CD14-positive monocyte (primary cell): ENCODE measurements around the gene STX18. TPM values are rescaled to one million over a fixed set of nuclear protein-coding genes. Genes with fewer than 3 reads are reported as not detected.

ENCODE experiments used
- DNase-seq, 3 donors: peaks; one replicate each; pipeline ENCODE4 v3.0.0-alpha.2; 2011 to 2022
- H2AFZ ChIP-seq: 2 replicates; pipeline ENCODE4 v1.6.0; 2012; ENCODE audit warnings: mild to moderate bottlenecking, low read depth, low read length, inconsistent platforms; ENCODE audit not compliant: insufficient read depth, poor library complexity, severe bottlenecking
- H3K27ac ChIP-seq, 2 donors: 1 replicate in 1 of 2; 2 replicates in 1 of 2; pipeline ENCODE4 v1.5.1; 2012 to 2013; ENCODE audit warnings: low read length in 2 of 2, control low read depth in 1 of 2, inconsistent platforms in 1 of 2, low read depth in 1 of 2, mild to moderate bottlenecking in 1 of 2
- H3K27me3 ChIP-seq, 2 donors: one replicate each; pipeline versions ENCODE4 v1.6.0 to v1.6.1; 2011 to 2013; ENCODE audit warnings: low read length in 2 of 2; ENCODE audit not compliant: control insufficient read depth in 2 of 2, insufficient read depth in 2 of 2
- H3K36me3 ChIP-seq, 2 donors: replicated peaks in 1 of 2; 1 replicate in 1 of 2; 2 replicates in 1 of 2; pipeline versions ENCODE4 v1.5.1 to v1.6.1; 2012 to 2013; ENCODE audit warnings: low read length in 2 of 2, control low read depth in 1 of 2, inconsistent platforms in 1 of 2, mild to moderate bottlenecking in 1 of 2; ENCODE audit not compliant: insufficient read depth in 2 of 2, control insufficient read depth in 1 of 2
- H3K4me1 ChIP-seq, 2 donors: 1 replicate in 1 of 2; 2 replicates in 1 of 2; pipeline versions ENCODE4 v1.5.1 to v1.6.1; 2012 to 2013; ENCODE audit warnings: low read length in 2 of 2, control low read depth in 1 of 2, inconsistent platforms in 1 of 2, mild to moderate bottlenecking in 1 of 2, moderate library complexity in 1 of 2; ENCODE audit not compliant: insufficient read depth in 2 of 2, control insufficient read depth in 1 of 2
- H3K4me2 ChIP-seq: replicated peaks from 2 replicates; pipeline ENCODE3; 2012; ENCODE audit warnings: low read length, moderate library complexity, mild to moderate bottlenecking; ENCODE audit not compliant: poor library complexity, severe bottlenecking; ENCODE audit errors: extremely low read depth
- H3K4me3 ChIP-seq, 3 experiments: fragments of 200-600 bp in 1 of 3; sonication (generic) in 1 of 3; replicated peaks in 1 of 3; 1 replicate in 2 of 3; 2 replicates in 1 of 3; pipeline ENCODE4 v1.5.1; 2011 to 2013; ENCODE audit warnings: low read length in 3 of 3, mild to moderate bottlenecking in 3 of 3, control low read depth in 2 of 3, low read depth in 2 of 3, inconsistent platforms in 1 of 3, moderate library complexity in 1 of 3
- H3K79me2 ChIP-seq: 2 replicates; pipeline ENCODE4 v1.6.0; 2012; ENCODE audit warnings: mild to moderate bottlenecking, control low read depth, inconsistent platforms, low read length, moderate library complexity; ENCODE audit not compliant: insufficient read depth
- H3K9ac ChIP-seq: 2 replicates; pipeline ENCODE4 v1.6.0; 2017; ENCODE audit warnings: low read length, mild to moderate bottlenecking; ENCODE audit not compliant: insufficient read depth, poor library complexity, severe bottlenecking
- H3K9me3 ChIP-seq, 2 donors: replicated peaks in 1 of 2; 1 replicate in 1 of 2; 2 replicates in 1 of 2; pipeline versions ENCODE4 v1.5.1 to v1.6.1; 2012 to 2013; ENCODE audit warnings: low read length in 2 of 2, control low read depth in 1 of 2; ENCODE audit not compliant: control insufficient read depth in 1 of 2, insufficient read depth in 1 of 2
- H4K20me1 ChIP-seq: 2 replicates; pipeline ENCODE4 v1.6.0; 2012; ENCODE audit warnings: mild to moderate bottlenecking, low read length, control low read depth, moderate library complexity; ENCODE audit not compliant: insufficient read depth
- H3K27ac Mint-ChIP-seq, 7 donors: one replicate each; pipeline ENCODE4 v1.8.0; 2020; ENCODE audit warnings: mild to moderate bottlenecking in 7 of 7, mixed read lengths in 7 of 7, moderate library complexity in 6 of 7, inconsistent platforms in 2 of 7
- H3K27me3 Mint-ChIP-seq, 3 donors: one replicate each; pipeline ENCODE4 v1.8.0; 2021 to 2022; ENCODE audit warnings: low read depth in 3 of 3, mild to moderate bottlenecking in 3 of 3, mixed read lengths in 3 of 3, moderate library complexity in 3 of 3, inconsistent platforms in 1 of 3
- H3K36me3 Mint-ChIP-seq, 2 donors: one replicate each; pipeline ENCODE4 v1.8.0; 2020; ENCODE audit warnings: mixed read lengths in 2 of 2, inconsistent platforms in 1 of 2, mild to moderate bottlenecking in 1 of 2
- H3K4me1 Mint-ChIP-seq: one replicate; pipeline ENCODE4 v1.8.0; 2020; ENCODE audit warnings: mild to moderate bottlenecking, mixed read lengths
- H3K4me3 Mint-ChIP-seq, 2 donors: one replicate each; pipeline ENCODE4 v1.8.0; 2020; ENCODE audit warnings: mild to moderate bottlenecking in 2 of 2, mixed read lengths in 2 of 2, moderate library complexity in 1 of 2
- H3K9me3 Mint-ChIP-seq, 7 donors: one replicate each; pipeline ENCODE4 v1.8.0; 2020 to 2022; ENCODE audit warnings: mixed read lengths in 7 of 7, mild to moderate bottlenecking in 6 of 7, moderate library complexity in 6 of 7, inconsistent platforms in 2 of 7
- WGBS: methylation state at CpG from one replicate; pipeline ENCODE4 v1.1.5; 2013; ENCODE audit warnings: missing lambda C conversion rate; ENCODE audit not compliant: insufficient coverage; 5-methylcytosine and 5-hydroxymethylcytosine counted together
- intact Hi-C, 2 donors: fragments of 100-400 bp; cut with micrococcal nuclease; formaldehyde crosslinking; loops; one replicate each; pipeline versions ENCODE4 v1.15.0 to v1.15.1; 2023
- polyA plus RNA-seq, 3 donors: library from polyadenylated mRNA; depleted of rRNA in 1 of 3; unstranded in 2 of 3; stranded (reverse) in 1 of 3; fragments of 300-500 nt in 2 of 3; fragments of >200 nt in 1 of 3; fragmentation: Illumina TruSeq in 2 of 3; gene quantifications; 1 replicate in 2 of 3; 2 replicates in 1 of 3; pipeline ENCODE4 v1.2.3, GENCODE V29; 2012 to 2021
- TF ChIP-seq, protein P1 (sequence below): fragments of 200-600 bp; IDR thresholded peaks from one replicate; pipeline ENCODE4 v1.8.0; 2022; ENCODE audit warnings: antibody characterized with exemption, mild to moderate bottlenecking

STX18 gene
- polyA plus RNA-seq, 3 donors: 19.0 to 24.1 (median 19.6) TPM

DNA sequence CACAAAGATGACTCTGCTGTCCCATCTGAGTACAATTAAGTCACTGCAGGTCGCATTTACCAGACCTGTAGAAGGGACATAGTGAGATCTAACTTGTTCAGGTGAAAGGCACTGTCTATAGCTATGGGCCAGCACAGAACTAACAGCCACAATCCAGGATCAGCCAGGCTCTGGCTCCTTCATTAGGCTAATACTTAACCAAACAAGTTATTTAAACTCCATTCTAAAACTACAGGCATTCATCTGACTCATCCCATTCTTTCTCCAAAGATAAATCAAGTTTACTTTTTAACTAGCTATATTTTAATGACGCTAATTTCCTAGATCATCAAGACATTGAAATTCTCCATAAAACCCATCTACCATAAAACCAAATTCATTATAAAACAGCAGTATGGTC, 62.5 kb downstream of the STX18 start:
- Mint-ChIP-seq H3K9me3 (no peaks in the 10 kb centered on the region), H3K27me3 (no peaks in the 10 kb centered on the region), H3K36me3 (peaks cover 0 to 8% of the 10 kb centered on the region in 2 donors), H3K4me1 (no peaks in the 10 kb centered on the region), H3K27ac (no peak overlapping the region), H3K4me3 (no peak overlapping the region)
- H3K9ac ChIP-seq: no peak overlapping the region
- TF ChIP-seq, protein P1, sequence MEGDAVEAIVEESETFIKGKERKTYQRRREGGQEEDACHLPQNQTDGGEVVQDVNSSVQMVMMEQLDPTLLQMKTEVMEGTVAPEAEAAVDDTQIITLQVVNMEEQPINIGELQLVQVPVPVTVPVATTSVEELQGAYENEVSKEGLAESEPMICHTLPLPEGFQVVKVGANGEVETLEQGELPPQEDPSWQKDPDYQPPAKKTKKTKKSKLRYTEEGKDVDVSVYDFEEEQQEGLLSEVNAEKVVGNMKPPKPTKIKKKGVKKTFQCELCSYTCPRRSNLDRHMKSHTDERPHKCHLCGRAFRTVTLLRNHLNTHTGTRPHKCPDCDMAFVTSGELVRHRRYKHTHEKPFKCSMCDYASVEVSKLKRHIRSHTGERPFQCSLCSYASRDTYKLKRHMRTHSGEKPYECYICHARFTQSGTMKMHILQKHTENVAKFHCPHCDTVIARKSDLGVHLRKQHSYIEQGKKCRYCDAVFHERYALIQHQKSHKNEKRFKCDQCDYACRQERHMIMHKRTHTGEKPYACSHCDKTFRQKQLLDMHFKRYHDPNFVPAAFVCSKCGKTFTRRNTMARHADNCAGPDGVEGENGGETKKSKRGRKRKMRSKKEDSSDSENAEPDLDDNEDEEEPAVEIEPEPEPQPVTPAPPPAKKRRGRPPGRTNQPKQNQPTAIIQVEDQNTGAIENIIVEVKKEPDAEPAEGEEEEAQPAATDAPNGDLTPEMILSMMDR: no peak
- DNase-seq: no peak
- H3K27me3 ChIP-seq: no peaks in the 10 kb centered on the region
- no peaks in the 10 kb centered on the region for H3K36me3 ChIP-seq
- intact Hi-C loops: no loop called here
- peaks cover 74% of the 10 kb centered on the region for H4K20me1 ChIP-seq
- H3K4me1 ChIP-seq: no peaks in the 10 kb centered on the region
- H3K4me2 ChIP-seq: no peak overlapping the region
- no peaks in the 10 kb centered on the region for H3K9me3 ChIP-seq
- WGBS: no CpG with 5 or more reads among the region's 2 CpGs
- H2AFZ ChIP-seq: no peak overlapping the region
- H3K27ac ChIP-seq: no peak overlapping the region
- H3K79me2 ChIP-seq: peaks cover 33% of the 10 kb centered on the region
- no peak overlapping the region for H3K4me3 ChIP-seq

DNA sequence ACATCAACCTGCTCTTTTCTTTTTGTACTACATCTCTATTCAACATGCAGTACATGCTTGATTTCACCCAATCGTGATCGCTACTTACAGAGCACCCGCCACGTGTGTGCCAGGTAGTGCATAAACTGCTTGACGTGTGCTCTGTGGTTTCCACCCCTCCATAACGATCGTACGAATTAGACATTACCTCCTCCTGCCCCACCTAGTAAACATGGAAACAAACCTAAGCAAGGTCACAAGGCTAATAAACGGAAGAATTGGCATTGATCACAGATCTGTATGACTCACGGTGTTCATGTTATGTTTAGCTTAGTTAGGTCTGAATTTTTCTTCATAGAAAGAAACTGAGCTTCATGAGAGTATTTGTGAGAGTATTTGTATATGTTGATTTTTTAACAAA, 64.1 kb downstream of the STX18 start:
- H3K4me1 ChIP-seq: no peaks in the 10 kb centered on the region
- H3K4me2 ChIP-seq: no peak overlapping the region
- H3K79me2 ChIP-seq: peaks cover 35% of the 10 kb centered on the region
- 100% methylated on average over 3 of the region's 10 CpGs for WGBS
- Mint-ChIP-seq H3K36me3 (peaks cover 0 to 10% of the 10 kb centered on the region in 2 donors), H3K27ac (no peak overlapping the region), H3K4me1 (peaks cover 4% of the 10 kb centered on the region), H3K9me3 (no peaks in the 10 kb centered on the region), H3K27me3 (no peaks in the 10 kb centered on the region), H3K4me3 (no peak overlapping the region)
- intact Hi-C loops: no loop called here
- no peak overlapping the region for H3K4me3 ChIP-seq
- TF ChIP-seq, protein P1: no peak
- H3K27me3 ChIP-seq: no peaks in the 10 kb centered on the region
- no peak overlapping the region for H2AFZ ChIP-seq
- no peak for DNase-seq
- H3K27ac ChIP-seq: no peak overlapping the region
- H3K9ac ChIP-seq: no peak overlapping the region
- peaks cover 80% of the 10 kb centered on the region for H4K20me1 ChIP-seq
- no peaks in the 10 kb centered on the region for H3K36me3 ChIP-seq
- H3K9me3 ChIP-seq: no peaks in the 10 kb centered on the region
